ENCODE data around the gene DTD1. TPM values are rescaled to one million over a fixed set of nuclear protein-coding genes. Genes with fewer than 3 reads are reported as not detected.

Gene DTD1
- total RNA-seq, 4 donors from 2014 or later = 27.3 to 54.0 (median 35.2) TPM

DNA sequence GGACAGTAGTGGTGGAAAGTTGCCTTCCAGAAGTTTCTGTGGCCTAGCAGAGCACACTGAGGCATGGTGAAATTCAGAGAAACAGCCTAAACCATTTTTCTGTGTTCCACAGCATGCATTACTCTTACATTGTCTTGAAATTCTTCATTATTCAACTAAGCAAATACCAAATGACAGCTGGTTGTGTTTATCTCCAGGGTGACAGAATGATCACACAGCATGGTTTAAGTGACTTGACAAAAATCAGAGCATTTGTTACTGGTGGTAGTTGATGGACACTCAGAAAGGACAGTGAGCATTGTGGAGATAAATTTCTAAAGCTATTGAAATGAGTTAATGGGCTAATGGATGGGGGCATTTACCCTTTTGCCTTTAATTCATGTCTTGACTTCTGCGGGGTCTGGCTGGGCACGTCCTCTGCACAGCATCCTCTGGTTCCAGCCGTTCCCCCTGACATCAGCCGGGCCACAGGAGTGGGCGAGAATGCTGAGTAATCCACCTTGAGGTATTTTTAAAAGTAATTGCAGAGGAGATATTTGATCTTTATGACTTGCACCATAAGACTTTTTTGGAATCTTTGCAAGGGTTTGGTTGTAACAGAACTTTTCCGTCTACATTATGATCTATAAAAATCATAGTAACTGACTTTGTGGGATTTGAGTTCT lies 146.8 kb downstream of the DTD1 start:
- intact Hi-C loops (cut with DNase I) = no loop called here
- Histone ChIP-seq H3K27ac (no peak overlapping the region), H3K9me3 (no peaks in the 10 kb centered on the region), H3K4me3 (no peak overlapping the region), H3K27me3 (no peaks in the 10 kb centered on the region), H3K4me1 (peaks cover 0 to 18% (median 7%) of the 10 kb centered on the region in 3 donors), H3K36me3 (no peaks in the 10 kb centered on the region)
- TF ChIP-seq POLR2A (IDR thresholded peaks at IDR 0.05) = no peak
- TF ChIP-seq, protein P1, sequence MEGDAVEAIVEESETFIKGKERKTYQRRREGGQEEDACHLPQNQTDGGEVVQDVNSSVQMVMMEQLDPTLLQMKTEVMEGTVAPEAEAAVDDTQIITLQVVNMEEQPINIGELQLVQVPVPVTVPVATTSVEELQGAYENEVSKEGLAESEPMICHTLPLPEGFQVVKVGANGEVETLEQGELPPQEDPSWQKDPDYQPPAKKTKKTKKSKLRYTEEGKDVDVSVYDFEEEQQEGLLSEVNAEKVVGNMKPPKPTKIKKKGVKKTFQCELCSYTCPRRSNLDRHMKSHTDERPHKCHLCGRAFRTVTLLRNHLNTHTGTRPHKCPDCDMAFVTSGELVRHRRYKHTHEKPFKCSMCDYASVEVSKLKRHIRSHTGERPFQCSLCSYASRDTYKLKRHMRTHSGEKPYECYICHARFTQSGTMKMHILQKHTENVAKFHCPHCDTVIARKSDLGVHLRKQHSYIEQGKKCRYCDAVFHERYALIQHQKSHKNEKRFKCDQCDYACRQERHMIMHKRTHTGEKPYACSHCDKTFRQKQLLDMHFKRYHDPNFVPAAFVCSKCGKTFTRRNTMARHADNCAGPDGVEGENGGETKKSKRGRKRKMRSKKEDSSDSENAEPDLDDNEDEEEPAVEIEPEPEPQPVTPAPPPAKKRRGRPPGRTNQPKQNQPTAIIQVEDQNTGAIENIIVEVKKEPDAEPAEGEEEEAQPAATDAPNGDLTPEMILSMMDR (IDR thresholded peaks at IDR 0.05) = no peak
- WGBS, 2 donors = 80 to 95% methylated on average over 6 of the region's 6 CpGs
- DNase-seq = no peak

DNA sequence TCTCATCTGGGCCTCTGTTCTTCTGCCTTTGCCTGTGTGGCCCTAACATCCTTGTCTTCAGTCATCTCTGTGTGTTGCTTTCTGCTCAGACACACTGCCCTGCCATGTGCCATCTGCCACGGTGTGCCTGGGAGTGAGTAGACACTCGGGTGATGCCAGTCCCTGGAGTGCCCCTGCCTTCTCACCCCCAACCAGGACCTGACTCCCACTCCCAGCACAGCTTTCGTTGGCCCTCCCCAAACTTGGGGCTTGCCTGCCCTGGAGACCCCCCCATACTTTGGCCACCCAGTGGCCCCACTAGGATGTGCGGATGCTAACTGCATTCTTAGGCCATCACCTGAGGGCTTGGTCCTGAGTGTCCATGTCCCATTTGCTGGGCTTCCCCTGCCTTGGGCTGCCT lies 149.3 kb downstream of the DTD1 start:
- Histone ChIP-seq H3K27me3 (no peaks in the 10 kb centered on the region), H3K27ac (no peak overlapping the region), H3K36me3 (no peaks in the 10 kb centered on the region), H3K4me1 (peaks cover 0 to 16% (median 8%) of the 10 kb centered on the region in 3 donors), H3K4me3 (no peak overlapping the region), H3K9me3 (no peaks in the 10 kb centered on the region)
- no peak for DNase-seq
- intact Hi-C loops (cut with DNase I) = no loop called here
- no peak for TF ChIP-seq POLR2A (IDR thresholded peaks at IDR 0.05)
- TF ChIP-seq, protein P1 (IDR thresholded peaks at IDR 0.05) = no peak
- WGBS, 2 donors = 93 to 96% methylated on average over 2 to 4 of the region's 4 CpGs

DNA sequence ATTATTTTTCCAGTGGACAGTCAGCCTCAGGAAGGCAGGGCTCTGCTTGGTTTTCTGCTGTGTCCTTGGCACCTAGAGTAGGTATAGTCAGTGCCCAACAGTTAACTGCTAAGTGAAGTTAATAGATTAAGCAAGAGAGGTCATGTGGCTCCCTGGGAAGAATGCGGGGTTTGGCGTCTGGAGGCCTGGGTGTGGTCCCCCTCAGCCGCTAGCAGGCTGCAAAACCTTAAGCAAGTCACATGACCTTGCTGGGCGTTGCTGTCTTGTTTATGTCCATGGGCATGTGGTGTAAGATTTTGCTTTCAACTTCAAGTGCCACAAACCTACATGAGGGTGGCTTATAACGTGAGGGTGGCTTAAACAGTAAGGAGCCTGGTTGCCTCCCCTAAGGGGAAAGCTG lies 150.2 kb downstream of the DTD1 start:
- Histone ChIP-seq H3K36me3 (no peaks in the 10 kb centered on the region), H3K4me1 (peaks cover 0 to 16% (median 8%) of the 10 kb centered on the region in 3 donors), H3K27me3 (no peaks in the 10 kb centered on the region), H3K27ac (peak overlapping the region in 2 of 4 donors; percentile 34 to 59), H3K4me3 (no peak overlapping the region), H3K9me3 (no peaks in the 10 kb centered on the region)
- 36 to 46% methylated on average over 4 to 5 of the region's 5 CpGs for WGBS, 2 donors
- intact Hi-C loops (cut with DNase I) = no loop called here
- DNase-seq = no peak
- no peak for TF ChIP-seq POLR2A (IDR thresholded peaks at IDR 0.05)
- TF ChIP-seq, protein P1 (IDR thresholded peaks at IDR 0.05) = no peak

DNA sequence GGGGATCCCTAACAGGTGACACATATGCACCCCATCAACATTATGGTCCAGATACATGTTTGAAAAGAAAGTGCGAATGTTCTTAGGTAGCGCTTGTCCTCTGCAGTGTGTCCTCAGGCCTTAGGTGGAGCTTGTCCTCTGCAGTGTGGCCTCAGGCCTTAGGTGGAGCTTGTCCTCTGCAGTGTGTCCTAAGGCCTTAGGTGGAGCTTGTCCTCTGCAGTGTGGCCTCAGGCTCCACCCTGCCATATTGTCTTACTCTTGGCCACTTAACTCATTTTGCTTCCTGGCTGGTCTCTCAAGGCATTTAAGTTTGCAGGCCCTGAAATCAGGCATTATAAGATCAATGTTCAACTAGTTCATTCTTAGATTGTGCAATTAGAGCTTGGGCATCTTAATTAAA lies 151.0 kb downstream of the DTD1 start:
- peaks cover 0 to 16% (median 8%) of the 10 kb centered on the region in 3 donors for H3K4me1 ChIP-seq
- 67 to 100% methylated on average over 2 of the region's 2 CpGs for WGBS, 2 donors
- H3K36me3 ChIP-seq = peaks cover 0 to under 1% (median 0%) of the 10 kb centered on the region in 3 donors
- intact Hi-C loops (cut with DNase I) = no loop called here
- no peaks in the 10 kb centered on the region for H3K9me3 ChIP-seq
- peak overlapping the region in 3 of 4 donors; percentile 27 to 59 (median 34) for H3K27ac ChIP-seq
- TF ChIP-seq, protein P1 (IDR thresholded peaks at IDR 0.05) = no peak
- TF ChIP-seq POLR2A (IDR thresholded peaks at IDR 0.05) = no peak
- no peaks in the 10 kb centered on the region for H3K27me3 ChIP-seq
- no peak overlapping the region for H3K4me3 ChIP-seq
- no peak for DNase-seq

DNA sequence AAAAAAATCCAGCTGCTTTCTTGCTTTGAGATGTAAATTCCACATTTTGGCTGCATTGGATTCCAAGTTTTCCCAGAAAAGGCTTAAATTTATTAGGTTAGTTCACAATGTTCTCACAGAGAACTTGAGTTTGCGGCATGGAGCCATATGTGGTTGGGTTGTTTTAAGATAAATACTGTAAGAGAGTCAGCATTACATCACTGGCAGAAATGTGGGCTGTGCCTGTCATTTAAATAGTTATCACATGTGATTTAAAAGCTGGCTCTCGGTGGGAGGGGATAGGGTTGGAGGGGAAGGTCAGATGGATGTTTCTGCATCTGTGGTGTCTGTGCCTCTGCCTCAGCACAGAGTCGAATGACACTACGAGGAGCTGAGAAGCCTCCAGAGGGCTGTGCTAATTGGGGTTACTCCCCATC lies 151.9 kb downstream of the DTD1 start:
- intact Hi-C loops (cut with DNase I) = no loop called here
- Histone ChIP-seq H3K27ac (peak overlapping the region in 3 of 4 donors; percentile 14 to 59 (median 27)), H3K27me3 (no peaks in the 10 kb centered on the region), H3K9me3 (no peaks in the 10 kb centered on the region), H3K36me3 (peaks cover 0 to 9% (median 0%) of the 10 kb centered on the region in 3 donors), H3K4me3 (no peak overlapping the region), H3K4me1 (peaks cover 0 to 16% (median 8%) of the 10 kb centered on the region in 3 donors)
- 53 to 63% methylated on average over 4 of the region's 4 CpGs for WGBS, 2 donors
- no peak for DNase-seq
- no peak for TF ChIP-seq POLR2A (IDR thresholded peaks at IDR 0.05)
- TF ChIP-seq, protein P1 (IDR thresholded peaks at IDR 0.05) = no peak

Data from esophagus squamous epithelium (tissue), 5 donors.